Naive B cell (primary cell): ENCODE results near the gene KBTBD4. TPM values are rescaled to one million over a fixed set of nuclear protein-coding genes. Genes with fewer than 3 reads are reported as not detected.

Experiments
- ATAC-seq, 2 donors: fragments of 150-1000 bp; cut with Tn5 transposase; 2 replicates each; pipeline ENCODE4 v1.10.0; 2021; ENCODE audit warnings: low read depth in 2 of 2, mild to moderate bottlenecking in 2 of 2, moderate library complexity in 2 of 2
- DNase-seq: peaks from one replicate; pipeline ENCODE4 v3.0.0; 2022
- H3K27ac Mint-ChIP-seq, 6 donors: one replicate each; pipeline ENCODE4 v1.8.0; 2020 to 2022; ENCODE audit warnings: mild to moderate bottlenecking in 6 of 6, mixed read lengths in 6 of 6, moderate library complexity in 5 of 6, inconsistent platforms in 2 of 6
- H3K27me3 Mint-ChIP-seq, 3 donors: one replicate each; pipeline ENCODE4 v1.8.0; 2021 to 2022; ENCODE audit warnings: mixed read lengths in 3 of 3, mild to moderate bottlenecking in 1 of 3
- H3K36me3 Mint-ChIP-seq, 2 donors: one replicate each; pipeline ENCODE4 v1.8.0; 2020 to 2022; ENCODE audit warnings: mixed read lengths in 2 of 2, inconsistent platforms in 1 of 2, mild to moderate bottlenecking in 1 of 2
- H3K4me1 Mint-ChIP-seq, 3 donors: one replicate each; pipeline ENCODE4 v1.8.0; 2020 to 2022; ENCODE audit warnings: mixed read lengths in 3 of 3, inconsistent platforms in 1 of 3, mild to moderate bottlenecking in 1 of 3, moderate library complexity in 1 of 3
- H3K4me3 Mint-ChIP-seq, 8 donors: one replicate each; pipeline ENCODE4 v1.8.0; 2020 to 2022; ENCODE audit warnings: mild to moderate bottlenecking in 8 of 8, mixed read lengths in 8 of 8, moderate library complexity in 8 of 8, inconsistent platforms in 2 of 8
- H3K9me3 Mint-ChIP-seq, 7 donors: one replicate each; pipeline ENCODE4 v1.8.0; 2020 to 2022; ENCODE audit warnings: mixed read lengths in 7 of 7, mild to moderate bottlenecking in 5 of 7, inconsistent platforms in 2 of 7, moderate library complexity in 1 of 7
- polyA plus RNA-seq, 6 donors: library from polyadenylated mRNA; unstranded; fragments of 300-500 nt; fragmentation: Illumina TruSeq; gene quantifications; one replicate each; pipeline ENCODE4 v1.2.3, GENCODE V29; 2021; ENCODE audit warnings: low read depth in 6 of 6

KBTBD4 gene
- polyA plus RNA-seq, 6 donors from 2014 or later = 32.5 to 71.8 (median 46.1) TPM

GRCh38 chr11:47599902-47600301, 21.1 kb upstream of the KBTBD4 start:
- peaks cover 4 to 21% (median 12%) of the 10 kb centered on the region in 3 donors for H3K27me3 Mint-ChIP-seq
- H3K36me3 Mint-ChIP-seq = no peaks in the 10 kb centered on the region
- ATAC-seq (no peak), DNase-seq (no peak)
- no peak overlapping the region for H3K4me3 Mint-ChIP-seq
- H3K4me1 Mint-ChIP-seq = no peaks in the 10 kb centered on the region
- no peak overlapping the region for H3K27ac Mint-ChIP-seq
- no peaks in the 10 kb centered on the region for H3K9me3 Mint-ChIP-seq

- H3K4me3 Mint-ChIP-seq = no peak overlapping the region
- peak overlapping the region in 2 of 6 donors; percentile 24 to 44 for H3K27ac Mint-ChIP-seq
- H3K9me3 Mint-ChIP-seq = no peaks in the 10 kb centered on the region
- peaks cover 10 to 21% (median 12%) of the 10 kb centered on the region in 3 donors for H3K4me1 Mint-ChIP-seq
- ATAC-seq (no peak), DNase-seq (no peak)
- H3K36me3 Mint-ChIP-seq = no peaks in the 10 kb centered on the region
- peaks cover 18 to 40% (median 39%) of the 10 kb centered on the region in 3 donors for H3K27me3 Mint-ChIP-seq
Measured at GRCh38 chr11:47595967-47596366, 17.2 kb upstream of the KBTBD4 start.

GRCh38 chr11:47595029-47595428, 16.3 kb upstream of the KBTBD4 start:
- Mint-ChIP-seq H3K27ac (no peak overlapping the region), H3K4me1 (peaks cover 10 to 21% (median 12%) of the 10 kb centered on the region in 3 donors), H3K9me3 (no peaks in the 10 kb centered on the region), H3K27me3 (peaks cover 18 to 40% (median 39%) of the 10 kb centered on the region in 3 donors), H3K4me3 (peak overlapping the region in 2 of 8 donors; percentile 17 to 25), H3K36me3 (no peaks in the 10 kb centered on the region)
- ATAC-seq = no peak
- no peak for DNase-seq

GRCh38 chr11:47593934-47594855, 15.4 kb upstream of the KBTBD4 start, which contains the start of gene C1QTNF4:
Gene C1QTNF4, minus strand, starts transcription at chr11:47594411. Its CDS starts 3,601 bp downstream, at chr11:47590810.
- Mint-ChIP-seq H3K4me3 (peak within 1 kb of the TSS in 6 of 8 donors; percentile 47 to 80 (median 54)), H3K27ac (peak within 1 kb of the TSS in 2 of 6 donors; percentile 6 to 41), H3K36me3 (no peaks in the 10 kb centered on the region), H3K4me1 (peaks cover 10 to 21% (median 12%) of the 10 kb centered on the region in 3 donors), H3K9me3 (peaks cover 0 to 2% (median 0%) of the 10 kb centered on the region in 7 donors), H3K27me3 (peaks cover 18 to 39% (median 36%) of the 10 kb centered on the region in 3 donors)
- DNase-seq (no peak), ATAC-seq (peak; percentile 42 to 51)

- Mint-ChIP-seq H3K9me3 (peaks cover 0 to 2% (median 0%) of the 10 kb centered on the region in 7 donors), H3K27me3 (peaks cover 18 to 39% (median 32%) of the 10 kb centered on the region in 3 donors), H3K27ac (peak overlapping the region in 1 of 6 donors; percentile 41), H3K4me3 (peak overlapping the region in 5 of 8 donors; percentile 34 to 80 (median 55)), H3K36me3 (no peaks in the 10 kb centered on the region), H3K4me1 (peaks cover 11 to 21% (median 12%) of the 10 kb centered on the region in 3 donors)
- DNase-seq = no peak
- no peak for ATAC-seq
Measured at GRCh38 chr11:47593492-47593933, 14.7 kb upstream of the KBTBD4 start.

- H3K4me3 Mint-ChIP-seq = peak overlapping the region in 4 of 8 donors; percentile 15 to 80 (median 47)
- H3K27ac Mint-ChIP-seq = no peak overlapping the region
- DNase-seq (no peak), ATAC-seq (no peak)
- H3K27me3 Mint-ChIP-seq = peaks cover 18 to 39% (median 32%) of the 10 kb centered on the region in 3 donors
- H3K4me1 Mint-ChIP-seq = peaks cover 12 to 21% (median 16%) of the 10 kb centered on the region in 3 donors
- H3K36me3 Mint-ChIP-seq = no peaks in the 10 kb centered on the region
- H3K9me3 Mint-ChIP-seq = peaks cover 0 to 2% (median 0%) of the 10 kb centered on the region in 7 donors
Measured at GRCh38 chr11:47592970-47593369, 14.2 kb upstream of the KBTBD4 start.

GRCh38 chr11:47592251-47592650, 13.5 kb upstream of the KBTBD4 start:
- DNase-seq (no peak), ATAC-seq (no peak)
- Mint-ChIP-seq H3K4me1 (peaks cover 12 to 21% (median 19%) of the 10 kb centered on the region in 3 donors), H3K27ac (peak overlapping the region in 2 of 6 donors; percentile 6 to 44), H3K9me3 (peaks cover 0 to 2% (median 0%) of the 10 kb centered on the region in 7 donors), H3K27me3 (peaks cover 18 to 39% (median 32%) of the 10 kb centered on the region in 3 donors), H3K4me3 (peak overlapping the region in 1 of 8 donors; percentile 80), H3K36me3 (no peaks in the 10 kb centered on the region)

- no peaks in the 10 kb centered on the region for H3K36me3 Mint-ChIP-seq
- peaks cover 18 to 39% (median 32%) of the 10 kb centered on the region in 3 donors for H3K27me3 Mint-ChIP-seq
- H3K4me1 Mint-ChIP-seq = peaks cover 12 to 21% (median 19%) of the 10 kb centered on the region in 3 donors
- DNase-seq (no peak), ATAC-seq (peak in 1 of 2 donors; percentile 27)
- peaks cover 0 to 2% (median 0%) of the 10 kb centered on the region in 7 donors for H3K9me3 Mint-ChIP-seq
- H3K4me3 Mint-ChIP-seq = no peak overlapping the region
- H3K27ac Mint-ChIP-seq = no peak overlapping the region
Measured at GRCh38 chr11:47591764-47592163, 13.0 kb upstream of the KBTBD4 start.

- no peak overlapping the region for H3K4me3 Mint-ChIP-seq
- H3K27me3 Mint-ChIP-seq = peaks cover 14 to 30% (median 22%) of the 10 kb centered on the region in 3 donors
- ATAC-seq = no peak
- no peaks in the 10 kb centered on the region for H3K36me3 Mint-ChIP-seq
- peaks cover 12 to 21% (median 19%) of the 10 kb centered on the region in 3 donors for H3K4me1 Mint-ChIP-seq
- no peak overlapping the region for H3K27ac Mint-ChIP-seq
- peaks cover 0 to 2% (median 0%) of the 10 kb centered on the region in 7 donors for H3K9me3 Mint-ChIP-seq
- no peak for DNase-seq
Measured at GRCh38 chr11:47589977-47590861, 11.4 kb upstream of the KBTBD4 start.

- Mint-ChIP-seq H3K27ac (no peak overlapping the region), H3K4me3 (no peak overlapping the region), H3K9me3 (peaks cover 0 to 2% (median 0%) of the 10 kb centered on the region in 7 donors), H3K27me3 (peaks cover 13 to 24% (median 16%) of the 10 kb centered on the region in 3 donors), H3K36me3 (peaks cover under 1 to 2% of the 10 kb centered on the region in 2 donors), H3K4me1 (peaks cover 11 to 19% (median 19%) of the 10 kb centered on the region in 3 donors)
- no peak for DNase-seq
- no peak for ATAC-seq
Measured at GRCh38 chr11:47589584-47589976, 10.8 kb upstream of the KBTBD4 start.

- Mint-ChIP-seq H3K27me3 (peaks cover 11 to 19% (median 13%) of the 10 kb centered on the region in 3 donors), H3K36me3 (peaks cover 5 to 6% of the 10 kb centered on the region in 2 donors), H3K4me1 (peaks cover 8 to 19% (median 15%) of the 10 kb centered on the region in 3 donors), H3K9me3 (peaks cover 0 to 2% (median 0%) of the 10 kb centered on the region in 7 donors), H3K27ac (peak overlapping the region in 1 of 6 donors; percentile 24), H3K4me3 (no peak overlapping the region)
- ATAC-seq (no peak), DNase-seq (no peak)
Measured at GRCh38 chr11:47589118-47589517, 10.3 kb upstream of the KBTBD4 start.

- H3K36me3 Mint-ChIP-seq = peaks cover 12 to 15% of the 10 kb centered on the region in 2 donors
- H3K27ac Mint-ChIP-seq = no peak overlapping the region
- peaks cover 0 to 8% (median 5%) of the 10 kb centered on the region in 3 donors for H3K4me1 Mint-ChIP-seq
- ATAC-seq (no peak), DNase-seq (no peak)
- peaks cover 0 to 2% (median 0%) of the 10 kb centered on the region in 7 donors for H3K9me3 Mint-ChIP-seq
- H3K4me3 Mint-ChIP-seq = no peak overlapping the region
- H3K27me3 Mint-ChIP-seq = peaks cover 0 to 11% (median 6%) of the 10 kb centered on the region in 3 donors
Measured at GRCh38 chr11:47587723-47588326, 9.1 kb upstream of the KBTBD4 start.
